ENCODE data around the gene IRAK2. TPM values are rescaled to one million over a fixed set of nuclear protein-coding genes. Genes with fewer than 3 reads are reported as not detected.

The IRAK2 gene
- total and polyA plus RNA-seq, 2 of the 8 experiments (the other 6 are each of a cell fraction or from before 2014, with no cell fraction given) = 1.5 TPM

- Histone ChIP-seq H2AK5ac (ENCODE audit: low read depth, low read length) (no peak overlapping the region), H3K4me3 (ENCODE audit: extremely low read depth in 1 of 4, insufficient read depth in 2 of 4, low read depth in 3 of 4, low read length in 4 of 4) (no peak overlapping the region), H2BK5ac (ENCODE audit: low read depth, low read length) (no peak overlapping the region), H2AFZ (ENCODE audit: low read length) (no peak overlapping the region), H4K91ac (replicated peaks; ENCODE audit: insufficient read length, low read length) (no peak overlapping the region), H3K79me1 (ENCODE audit: low read depth, low read length) (peaks cover 9% of the 10 kb centered on the region), H3K18ac (ENCODE audit: extremely low read depth, low read length) (no peak overlapping the region), H3K9ac (replicated peaks in 1 of 4; ENCODE audit: extremely low read depth in 1 of 4, low read depth in 3 of 4, low read length in 3 of 4) (no peak overlapping the region), H2BK12ac (ENCODE audit: low read depth, low read length) (no peak overlapping the region), H3K4me2 (ENCODE audit: insufficient read depth in 1 of 2, low read depth in 2 of 2, low read length in 2 of 2) (no peak overlapping the region), H3K79me2 (ENCODE audit: control insufficient read depth in 1 of 2, insufficient read depth in 2 of 2, low read length in 2 of 2) (peaks cover 0 to 36% of the 10 kb centered on the region in 2 experiments; a peak in 2 of 4 replicates), H3K4me1 (replicated peaks in 1 of 4; ENCODE audit: control insufficient read depth in 3 of 4, insufficient read depth in 4 of 4, low read length in 3 of 4) (no peaks in the 10 kb centered on the region), H3K36me3 (ENCODE audit: control insufficient read depth in 2 of 4, insufficient read depth in 4 of 4, low read length in 3 of 4) (peaks cover 9 to 22% (median 15%) of the 10 kb centered on the region in 4 experiments; a peak in 7 of 8 replicates), H3K9me3 (ENCODE audit: insufficient read depth in 2 of 2, low read depth in 1 of 2, low read length in 1 of 2) (no peaks in the 10 kb centered on the region), H3K23ac (ENCODE audit: insufficient read length) (no peak overlapping the region), H2BK20ac (ENCODE audit: low read length) (no peak overlapping the region), H3K4ac (replicated peaks; ENCODE audit: insufficient read length, low read depth, low read length) (no peak overlapping the region), H4K8ac (ENCODE audit: extremely low read depth, insufficient read depth, low read length) (no peak overlapping the region), H4K5ac (ENCODE audit: insufficient read length, low read depth, low read length) (no peak overlapping the region), H2BK120ac (replicated peaks; ENCODE audit: low read depth, low read length) (no peak overlapping the region), H3K14ac (ENCODE audit: insufficient read length) (no peak overlapping the region), H3K27ac (ENCODE audit: low read depth, low read length) (no peak overlapping the region), H3K56ac (replicated peaks; ENCODE audit: insufficient read length, low read depth, low read length) (no peak overlapping the region), H3K23me2 (ENCODE audit: low read depth, low read length) (no peaks in the 10 kb centered on the region), H4K20me1 (replicated peaks in 1 of 2; ENCODE audit: control insufficient read depth in 1 of 2, insufficient read depth in 2 of 2, low read length in 2 of 2) (peaks cover 0 to 14% of the 10 kb centered on the region in 2 experiments), H2BK15ac (ENCODE audit: low read length) (no peak overlapping the region), H3K27me3 (replicated peaks in 1 of 4; ENCODE audit: control insufficient read depth in 3 of 4, extremely low read depth in 1 of 4, insufficient read depth in 3 of 4, low read length in 3 of 4) (no peaks in the 10 kb centered on the region)
- ChIA-PET POLR2A (ENCODE audit: partially characterized antibody) (interaction anchor here (0.8 to 1.0 kb wide), 2 partner anchors 10 to 24 kb away, joined by 3 to 5 read pairs; no protein-coding TSS in a partner anchor), CTCF (ENCODE audit: partially characterized antibody) (interaction anchor here (1.0 to 5.2 kb wide), 5 partner anchors 10 to 29 kb away, joined by 3 to 29 read pairs (median 7); no protein-coding TSS in a partner anchor)
- FAIRE-seq (no peak), DNase-seq (ENCODE audit: low read depth in 1 of 2, low spot score in 2 of 2) (no peak)
- whole genome bisulfite sequencing, 2 experiments (ENCODE audit: extremely low coverage in 1 of 2, insufficient coverage in 1 of 2, insufficient read length in 1 of 2, insufficient replicate concordance in 2 of 2, low coverage in 1 of 2, low lambda C conversion rate in 2 of 2, missing lambda C conversion rate in 1 of 2) = 77% methylated on average over 1 of the region's 1 CpG; no CpG with 5 or more reads in 1 of the 2 experiments
- TF ChIP-seq RXRA (IDR thresholded peaks at IDR 0.05; ENCODE audit: insufficient read depth, low read depth, low read length) (no peak), CTCF (IDR thresholded peaks at IDR 0.05; ENCODE audit: control extremely low read depth in 1 of 3, insufficient read depth in 1 of 3, low read depth in 1 of 3, low read length in 3 of 3) (no peak), SRF (IDR thresholded peaks at IDR 0.05; ENCODE audit: low read depth, low read length) (no peak), ATF2 (IDR thresholded peaks at IDR 0.05; ENCODE audit: low read length) (no peak), BACH1 (IDR thresholded peaks at IDR 0.05; ENCODE audit: low read length) (no peak)
Measured at GRCh38 chr3:10273702-10274305, 109.1 kb downstream of the IRAK2 start.

Measured in H1 (cell line).